ENCODE results near the gene B3GNT4.

GRCh38 chr12:122194804-122195203 lies 8.7 kb upstream of the B3GNT4 start:
- TF ChIP-seq CTCF (IDR thresholded peaks at IDR 0.05; ENCODE audit: low read depth, low read length, poor library complexity, severe bottlenecking) (no peak), EZH2phosphoT487 (IDR thresholded peaks at IDR 0.05; ENCODE audit: borderline replicate concordance, low read length) (no peak)
